ENCODE measurements around the gene FAU.
"Not testable (repeated sequence)": the region's sequence is repeated elsewhere in the genome, so short reads cannot be mapped to it uniquely, and the experiment has no call there.

Gene FAU

DNA sequence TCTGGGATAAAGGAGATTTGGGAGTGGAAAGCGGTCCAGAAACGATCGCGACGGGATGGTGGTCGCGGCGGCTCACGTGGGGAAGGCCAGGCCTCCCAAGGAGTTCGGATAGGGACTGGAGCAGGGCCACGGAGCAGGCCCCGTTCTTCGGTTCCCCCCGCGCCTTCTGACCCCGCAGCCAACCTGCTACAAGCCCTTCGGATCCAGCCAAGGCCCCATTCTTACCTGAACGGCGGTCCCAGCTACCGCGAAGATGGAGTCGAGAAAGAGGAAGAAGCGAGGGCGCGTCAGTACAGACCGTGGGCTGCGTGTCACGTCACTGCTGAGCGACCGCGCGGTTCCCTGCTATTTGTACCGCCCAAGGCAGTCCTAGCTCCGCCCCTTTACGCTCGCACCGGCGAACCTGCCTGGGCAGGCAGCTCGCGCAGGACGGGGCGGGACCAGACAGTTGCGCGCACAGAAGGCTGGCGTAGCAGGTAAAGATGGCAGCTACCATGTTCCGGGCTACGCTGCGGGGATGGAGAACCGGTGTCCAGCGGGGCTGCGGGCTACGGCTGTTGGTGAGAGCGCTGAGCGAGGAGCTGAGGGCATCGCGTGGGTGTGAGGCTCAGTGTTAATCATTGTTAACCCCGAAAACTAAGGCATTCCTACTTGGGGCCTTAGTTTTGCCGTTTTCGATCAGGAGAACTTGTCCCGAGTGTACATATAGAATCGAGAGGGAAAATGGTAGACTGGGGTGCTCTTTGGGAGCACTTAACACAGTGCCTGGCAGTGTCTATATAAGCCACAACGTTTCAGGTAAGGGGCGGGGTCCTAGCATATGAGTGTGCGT lies at the start of gene FAU, which contains the start of gene MRPL49:
Gene FAU (minus strand): TSS at position 270 of the 832 bp plus-strand sequence. CDS start 321 bp downstream, outside the sequence.
Gene MRPL49 (plus strand): TSS at position 457 of the 832 bp plus-strand sequence. CDS start 26 bp downstream, at position 483.
- peak; percentile 96 for DNase-seq

GRCh38 chr11:65170058-65170534 lies 48.2 kb upstream of the FAU start, which contains the start of gene SPDYC:
Gene SPDYC (plus strand): TSS chr11:65170233. CDS start chr11:65171358, 1,125 bp downstream.
- no peak for DNase-seq

DNA sequence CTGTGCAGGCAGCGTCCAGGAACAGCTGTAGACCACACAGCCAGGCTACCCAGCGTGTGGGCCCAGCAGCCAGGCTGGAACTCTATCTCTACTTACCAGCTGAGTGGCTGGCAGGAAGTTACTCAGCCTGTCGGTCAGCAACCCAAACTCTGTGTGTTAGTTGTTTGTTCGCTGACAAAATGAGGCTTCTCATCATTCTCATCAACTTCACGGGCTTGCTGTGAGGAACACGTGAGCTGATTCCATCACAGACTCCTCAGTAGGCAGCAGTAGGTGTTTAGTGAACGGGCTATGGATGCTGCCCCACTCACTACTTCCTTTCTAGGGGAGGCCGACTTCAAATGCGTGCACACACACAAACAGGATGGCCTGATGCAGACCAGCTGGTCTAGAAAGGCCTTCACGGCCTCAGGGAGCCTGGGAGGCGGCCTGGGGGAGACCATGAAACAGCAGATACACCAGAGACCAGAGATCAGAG lies 47.3 kb upstream of the FAU start:
- peak; percentile 29 for DNase-seq

DNA sequence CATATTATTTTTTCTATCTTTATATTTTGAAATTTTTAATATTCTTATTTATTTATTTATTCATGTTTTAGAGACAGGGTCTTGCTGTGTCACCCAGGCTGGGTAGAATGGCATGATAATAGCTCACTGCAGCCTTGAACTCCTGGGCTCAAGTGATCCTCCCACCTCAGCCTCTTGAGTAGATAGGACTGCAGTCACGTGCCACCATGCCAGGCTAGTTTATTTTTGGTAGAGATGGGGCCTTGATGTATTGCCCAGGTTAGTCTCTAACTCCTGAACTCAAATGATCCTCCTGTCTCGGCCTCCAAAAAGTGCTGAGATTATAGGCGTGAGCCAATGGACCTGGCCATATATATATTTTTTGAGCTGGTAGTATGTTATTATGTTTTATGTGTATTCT lies 45.7 kb upstream of the FAU start:
- DNase-seq: no peak

- no peak for DNase-seq
These were observed 45.0 kb upstream of the FAU start for GRCh38 chr11:65166893-65167292.

GRCh38 chr11:65165410-65166317 lies 43.7 kb upstream of the FAU start:
- DNase-seq: no peak

DNA sequence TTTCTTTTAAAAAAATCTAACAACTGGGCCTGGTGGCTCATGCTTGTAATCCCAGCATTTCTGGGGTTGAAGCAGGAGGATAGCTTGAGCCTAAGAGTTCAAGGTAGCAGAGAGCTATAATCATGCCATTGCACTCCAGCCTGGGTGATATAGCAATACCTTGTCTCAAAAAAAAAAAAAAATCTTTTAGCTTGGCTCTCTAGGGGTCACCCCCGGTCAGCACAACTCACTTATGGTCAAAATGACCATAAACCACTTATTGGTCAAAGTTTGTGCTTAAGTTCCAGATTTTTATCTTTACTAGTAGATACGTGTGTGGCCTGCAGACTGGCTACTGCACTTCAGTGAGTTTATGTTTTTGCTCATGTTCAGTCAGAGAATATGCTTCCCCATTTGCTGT lies 41.8 kb upstream of the FAU start:
- DNase-seq: no peak

GRCh38 chr11:65160643-65161042 lies 38.7 kb upstream of the FAU start:
- no peak for DNase-seq

GRCh38 chr11:65159012-65159411 lies 37.1 kb upstream of the FAU start:
- DNase-seq: no peak

DNA sequence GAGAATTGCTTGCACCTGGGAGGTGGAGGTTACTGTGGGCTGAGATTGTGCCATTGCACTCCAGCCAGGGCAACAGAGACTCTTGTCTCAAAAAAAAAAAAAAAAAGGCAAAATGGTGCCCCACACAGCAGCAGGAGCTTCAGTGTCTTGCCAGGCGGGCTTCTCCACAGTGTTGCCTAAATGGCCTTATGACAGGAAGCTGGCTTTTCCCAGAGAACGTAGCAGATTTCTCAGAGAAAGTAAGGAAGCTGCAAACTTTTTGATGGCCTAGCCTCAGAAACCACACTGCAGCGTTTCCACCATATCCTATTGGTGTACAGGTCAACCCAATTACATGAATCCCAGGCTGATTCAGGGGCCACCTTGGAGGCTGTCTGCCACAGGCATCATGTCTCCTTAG lies 35.4 kb upstream of the FAU start:
- DNase-seq: no peak

DNA sequence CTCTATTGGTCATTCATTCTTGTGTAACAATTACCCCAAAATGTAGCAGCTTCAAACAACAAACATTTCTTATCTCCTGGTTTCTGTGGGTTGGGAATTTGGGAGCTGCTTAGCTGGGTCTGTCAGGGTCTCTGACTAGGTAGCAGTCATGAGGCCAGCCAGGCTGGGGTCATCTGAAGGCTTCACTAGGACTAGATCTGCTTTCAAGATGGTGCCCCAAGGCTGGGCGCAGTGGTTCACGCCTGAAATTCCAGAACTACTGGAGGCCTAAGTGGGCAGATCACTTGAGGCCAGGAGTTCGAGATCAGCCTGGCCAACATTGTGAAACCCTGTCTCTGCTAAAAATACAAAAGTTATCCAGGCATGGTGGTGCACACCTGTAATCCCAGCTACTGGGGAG lies 35.0 kb upstream of the FAU start:
- DNase-seq: no peak

GRCh38 chr11:65156256-65156655 lies 34.3 kb upstream of the FAU start:
- no peak for DNase-seq

DNA sequence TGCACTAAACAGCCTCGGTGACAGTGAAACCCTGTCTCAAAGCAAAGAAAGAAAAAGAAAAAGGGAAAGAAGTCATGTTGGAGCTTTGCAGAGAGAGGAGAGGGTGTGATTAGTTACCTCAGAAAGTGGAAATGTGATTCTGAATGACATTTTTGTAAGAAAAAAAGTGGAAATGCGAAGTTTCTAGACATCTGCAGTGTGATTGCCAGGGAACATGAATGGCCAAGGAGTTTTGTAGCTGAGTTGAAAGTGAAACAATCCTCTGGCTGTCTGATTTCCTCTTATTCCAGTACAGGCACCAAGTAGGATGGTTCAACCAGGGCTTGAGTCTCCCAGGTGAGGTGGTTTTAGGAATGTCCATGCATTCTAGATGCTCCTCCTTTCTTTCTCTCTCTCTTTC lies 30.2 kb upstream of the FAU start:
- DNase-seq: no peak

GRCh38 chr11:65151331-65151899 lies 29.5 kb upstream of the FAU start:
- DNase-seq: no peak

- DNase-seq: peak; percentile 91
These were observed 28.8 kb upstream of the FAU start for GRCh38 chr11:65150509-65151299.

- not testable (repeated sequence) for DNase-seq
These were observed 28.2 kb upstream of the FAU start for GRCh38 chr11:65150131-65150508.

DNA sequence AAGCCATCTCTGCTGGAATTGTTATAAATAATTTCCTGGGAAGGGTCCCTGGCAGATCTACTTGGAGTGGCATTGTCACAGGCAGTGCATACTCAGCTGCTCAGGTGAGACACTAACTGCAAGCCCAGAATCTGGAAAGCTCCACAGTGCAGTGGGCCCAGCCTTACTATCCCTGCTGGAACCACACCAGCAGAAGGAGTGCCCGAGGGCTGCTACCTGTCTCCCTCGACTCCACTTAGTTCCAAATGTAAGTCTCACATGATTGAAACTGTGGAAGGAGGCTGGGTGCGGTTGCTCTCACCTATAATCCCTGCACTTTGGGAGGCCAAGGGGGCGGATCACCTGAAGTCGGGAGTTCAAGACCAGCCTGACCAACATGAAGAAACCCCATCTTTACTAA lies 26.7 kb upstream of the FAU start:
- no peak for DNase-seq

DNA sequence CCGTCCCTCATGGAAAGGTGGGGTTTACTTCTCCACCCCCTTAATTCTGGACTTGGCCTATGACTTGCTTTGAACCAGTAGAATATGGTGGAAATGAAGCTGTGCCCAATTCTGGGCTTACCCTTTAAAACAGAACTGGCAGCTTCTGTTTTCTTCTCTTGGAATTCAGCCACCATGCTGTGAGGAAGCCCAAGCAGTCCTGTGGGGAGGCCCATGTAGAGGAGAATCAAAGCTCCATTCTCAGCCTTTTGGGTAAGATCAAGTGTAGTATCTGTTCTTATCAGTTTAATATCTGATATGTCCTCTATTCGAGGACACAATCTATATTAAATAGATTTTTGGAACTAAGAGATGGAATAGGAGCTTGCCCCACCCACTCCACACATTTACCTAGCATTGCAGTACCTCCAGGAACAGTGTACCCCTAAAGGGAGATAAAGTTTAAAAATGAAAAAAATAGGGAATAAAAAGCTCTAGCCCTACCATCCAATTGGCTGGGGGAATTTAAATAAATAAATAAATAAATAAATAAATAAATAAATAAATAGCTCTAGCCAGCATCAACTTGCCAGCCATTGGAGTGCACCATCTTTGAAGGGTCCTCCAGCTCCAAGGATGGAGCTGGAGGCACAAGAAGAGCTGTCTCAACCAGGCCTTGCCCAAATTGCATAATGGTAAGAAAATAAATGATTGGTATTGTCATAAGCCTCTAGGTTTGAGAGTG lies 25.6 kb upstream of the FAU start:
- no peak for DNase-seq

- DNase-seq: no peak
These were observed 20.1 kb upstream of the FAU start for GRCh38 chr11:65141896-65142494.

DNA sequence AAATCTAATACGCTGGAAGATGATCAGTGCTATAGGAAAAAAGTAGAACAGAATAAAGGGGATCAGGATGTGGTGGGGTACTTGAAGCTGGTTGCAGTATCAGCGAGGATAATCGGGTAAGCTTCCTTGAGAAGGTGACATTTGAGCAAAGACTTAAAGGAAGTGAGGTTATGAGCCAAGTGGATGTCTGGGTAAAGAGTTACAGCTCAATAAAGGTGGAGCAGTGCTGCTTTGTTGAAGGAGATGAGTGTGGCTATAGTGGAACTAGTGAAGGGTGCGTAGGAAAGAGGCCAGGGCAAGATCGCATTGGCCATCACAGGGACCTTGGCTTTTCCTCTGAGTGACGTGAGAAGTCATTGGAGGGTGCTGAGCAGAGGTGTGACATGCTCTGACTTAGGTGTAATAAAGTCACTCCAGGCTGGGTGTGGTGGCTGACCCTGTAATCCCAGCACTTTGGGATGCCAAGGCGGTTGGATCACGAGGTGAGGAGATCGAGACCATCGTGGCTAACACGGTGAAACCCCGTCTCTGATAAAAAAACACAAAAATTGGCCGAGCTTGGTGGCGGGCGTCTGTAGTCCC lies 14.7 kb upstream of the FAU start:
- no peak for DNase-seq
